Activated CD4-positive, CD25-positive, alpha-beta regulatory T cell treated with anti-CD3 and anti-CD28 coated beads, Interleukin-2, amount 50 U/mL, for 72 hours (primary cell): ENCODE measurements around the gene MGARP.
A peak's percentile ranks its signal among the peaks of the same experiment; 100 is the strongest.
"Not testable (repeated sequence)": the region's sequence is repeated elsewhere in the genome, so short reads cannot be mapped to it uniquely, and the experiment has no call there.

Experiments used
- DNase-seq: peaks from one replicate; pipeline ENCODE4 v3.0.0; 2021

MGARP gene

GRCh38 chr4:139279760-139280620 lies at the start of gene MGARP:
Gene MGARP (minus strand): TSS chr4:139280225. CDS start chr4:139280158, 67 bp downstream.
- no peak for DNase-seq

DNA sequence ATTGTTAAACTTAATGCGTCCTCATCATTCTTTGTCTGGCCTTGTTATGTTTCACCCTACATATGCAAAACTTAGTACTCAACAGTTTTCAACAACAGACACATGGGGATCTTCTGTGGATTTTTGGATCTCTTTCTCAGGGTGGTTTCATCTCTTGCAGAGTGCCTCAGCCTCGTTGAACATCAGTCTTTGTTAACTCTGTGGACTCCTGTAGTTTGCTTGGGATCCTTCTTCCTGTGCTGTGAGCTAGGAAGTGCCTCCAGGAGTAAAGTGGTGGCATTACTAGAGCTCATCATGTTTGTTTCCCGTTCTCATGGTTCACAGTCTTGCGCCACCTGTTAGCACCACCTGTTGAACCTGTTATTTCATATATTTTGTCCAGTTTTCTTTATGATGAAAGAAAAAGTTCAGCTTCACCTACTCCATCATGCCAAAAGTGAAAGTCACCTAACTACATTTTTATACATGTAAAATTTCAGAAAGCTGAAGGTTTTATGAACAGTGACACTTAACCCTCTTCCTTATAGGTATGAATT lies 49.7 kb upstream of the MGARP start:
- no peak for DNase-seq

GRCh38 chr4:139324620-139325019 lies 44.6 kb upstream of the MGARP start:
- DNase-seq: no peak

DNA sequence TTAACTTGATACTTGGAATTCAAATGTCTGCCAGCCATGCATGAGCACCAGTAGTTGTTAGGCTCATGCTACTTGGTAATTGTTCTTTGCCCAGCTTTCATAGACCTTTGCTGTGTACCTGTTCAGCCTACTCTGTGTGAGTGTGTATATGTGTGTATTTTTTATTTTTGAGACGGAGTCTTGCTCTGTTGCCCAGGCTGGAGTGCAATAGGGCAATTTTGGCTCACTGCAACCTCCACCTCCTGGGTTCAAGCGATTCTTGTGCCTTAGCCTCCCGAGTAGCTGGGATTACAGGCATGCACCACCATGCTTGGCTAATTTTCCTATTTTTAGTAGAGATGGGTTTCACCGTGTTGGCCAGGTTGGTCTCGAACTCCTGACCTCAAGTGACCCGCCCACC lies 42.5 kb upstream of the MGARP start:
- DNase-seq: not testable (repeated sequence)

DNA sequence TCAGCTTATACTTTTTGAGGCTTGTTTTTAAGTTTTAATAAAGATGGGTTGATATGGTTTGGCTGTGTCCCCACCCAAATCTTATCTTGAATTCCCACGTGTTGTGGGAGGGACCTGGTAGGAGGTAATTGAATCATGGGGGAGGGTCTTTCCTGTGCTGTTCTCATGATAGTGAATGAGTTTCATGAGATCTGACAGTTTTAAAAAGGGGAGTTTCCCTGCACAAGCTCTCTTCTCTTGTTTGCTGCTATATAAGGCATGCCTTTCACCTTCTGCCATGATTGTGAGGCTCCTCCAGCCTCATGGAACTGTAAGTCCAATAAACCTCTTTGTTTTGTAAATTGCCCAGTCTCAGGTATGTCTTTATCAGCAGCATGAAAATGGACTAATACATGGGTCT lies 42.0 kb upstream of the MGARP start:
- DNase-seq: not testable (repeated sequence)

- DNase-seq: no peak
Measured at GRCh38 chr4:139319571-139319970, 39.5 kb upstream of the MGARP start.

DNA sequence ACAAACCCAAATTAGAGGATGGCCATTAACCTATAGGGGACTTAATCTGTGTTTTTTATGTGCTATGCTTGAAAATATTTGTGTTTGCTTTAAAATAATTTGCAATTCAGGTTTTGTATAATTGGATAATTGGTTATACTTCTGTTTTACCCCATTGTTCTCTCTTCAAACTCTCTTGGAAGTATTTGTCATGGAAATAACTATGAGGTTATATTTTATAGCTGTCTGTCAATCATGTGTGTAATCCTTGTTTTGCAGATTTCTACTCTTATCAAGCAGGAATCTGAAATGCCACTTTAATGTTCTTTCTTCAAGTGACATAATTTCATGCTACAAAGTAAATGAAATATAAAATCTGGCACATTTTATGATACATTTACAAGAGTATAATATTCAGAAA lies 37.6 kb upstream of the MGARP start:
- DNase-seq: no peak

GRCh38 chr4:139316733-139317132 lies 36.7 kb upstream of the MGARP start:
- DNase-seq: no peak

DNA sequence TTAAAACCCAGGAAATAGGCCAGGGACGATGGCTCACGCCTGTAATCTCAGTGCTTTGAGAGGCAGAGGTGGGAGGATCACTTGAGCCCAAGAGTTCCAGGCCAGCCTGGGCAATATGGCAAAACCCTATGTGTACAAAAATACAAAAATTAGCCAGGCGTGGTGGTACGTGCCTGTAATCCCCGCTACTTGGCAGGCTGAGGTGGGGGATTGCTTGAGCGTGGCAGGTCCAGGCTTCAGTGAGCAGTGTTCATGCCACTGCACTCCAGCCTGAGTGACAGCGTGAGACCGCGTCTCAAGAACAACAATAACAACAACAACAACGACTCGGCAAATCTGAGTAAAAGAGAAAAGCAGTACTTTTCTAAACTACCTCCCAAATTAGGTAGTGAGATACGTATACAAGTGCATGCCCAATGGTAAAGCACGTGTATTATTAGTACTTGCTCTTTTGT lies 35.2 kb upstream of the MGARP start:
- no peak for DNase-seq

GRCh38 chr4:139314047-139314800 lies 34.2 kb upstream of the MGARP start:
- DNase-seq: no peak

GRCh38 chr4:139313414-139313813 lies 33.4 kb upstream of the MGARP start:
- DNase-seq: not testable (repeated sequence)

DNA sequence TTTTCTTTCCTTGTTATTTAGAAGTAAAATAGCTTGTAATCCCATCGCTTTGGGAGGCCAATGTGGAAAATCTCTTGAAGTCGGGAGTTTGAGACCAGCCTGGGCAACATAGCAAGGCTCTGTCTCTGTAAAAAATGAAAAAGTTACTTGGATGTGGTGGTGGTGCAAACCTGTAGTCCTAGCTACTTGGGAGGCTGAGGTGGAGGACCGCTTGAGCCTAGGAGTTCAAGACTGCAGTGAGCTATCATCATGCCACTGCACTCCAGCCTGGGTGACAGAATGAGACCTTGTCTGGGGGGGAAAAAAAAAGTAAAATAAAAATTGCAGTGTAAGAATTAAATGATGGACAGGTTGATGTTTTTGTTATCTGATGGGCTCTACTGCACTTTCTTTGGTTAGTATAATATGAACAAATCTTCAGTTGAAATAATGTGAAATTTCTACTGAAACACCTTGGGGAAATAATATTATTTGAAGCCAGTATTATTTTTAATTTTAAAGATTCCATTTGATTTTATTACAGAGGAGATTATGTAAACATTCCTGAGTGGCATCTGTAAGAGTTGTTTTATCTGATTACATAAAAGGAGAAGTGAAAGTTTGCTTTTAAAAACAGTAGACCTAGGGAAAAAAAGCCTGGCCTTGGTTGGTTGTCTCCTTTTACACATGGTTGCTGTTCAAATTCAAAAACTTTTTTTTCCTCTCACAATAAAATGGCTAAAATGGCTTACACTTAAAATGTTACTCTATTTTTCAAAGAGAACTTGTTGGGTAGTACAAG lies 32.7 kb upstream of the MGARP start:
- no peak for DNase-seq

GRCh38 chr4:139311909-139312308 lies 31.9 kb upstream of the MGARP start:
- DNase-seq: no peak

GRCh38 chr4:139304920-139305319 lies 24.9 kb upstream of the MGARP start:
- no peak for DNase-seq

- peak; percentile 66 for DNase-seq
Measured at GRCh38 chr4:139301821-139302611, 22.0 kb upstream of the MGARP start, which contains the start of gene NDUFC1. Gene NDUFC1 (minus strand): TSS chr4:139302477. CDS start chr4:139295798, 6,679 bp downstream.

GRCh38 chr4:139301113-139301820 lies 21.2 kb upstream of the MGARP start, which contains the start of gene NAA15:
Gene NAA15 (plus strand): TSS chr4:139301505. CDS start chr4:139301778, 273 bp downstream.
- peak; percentile 96 for DNase-seq

DNA sequence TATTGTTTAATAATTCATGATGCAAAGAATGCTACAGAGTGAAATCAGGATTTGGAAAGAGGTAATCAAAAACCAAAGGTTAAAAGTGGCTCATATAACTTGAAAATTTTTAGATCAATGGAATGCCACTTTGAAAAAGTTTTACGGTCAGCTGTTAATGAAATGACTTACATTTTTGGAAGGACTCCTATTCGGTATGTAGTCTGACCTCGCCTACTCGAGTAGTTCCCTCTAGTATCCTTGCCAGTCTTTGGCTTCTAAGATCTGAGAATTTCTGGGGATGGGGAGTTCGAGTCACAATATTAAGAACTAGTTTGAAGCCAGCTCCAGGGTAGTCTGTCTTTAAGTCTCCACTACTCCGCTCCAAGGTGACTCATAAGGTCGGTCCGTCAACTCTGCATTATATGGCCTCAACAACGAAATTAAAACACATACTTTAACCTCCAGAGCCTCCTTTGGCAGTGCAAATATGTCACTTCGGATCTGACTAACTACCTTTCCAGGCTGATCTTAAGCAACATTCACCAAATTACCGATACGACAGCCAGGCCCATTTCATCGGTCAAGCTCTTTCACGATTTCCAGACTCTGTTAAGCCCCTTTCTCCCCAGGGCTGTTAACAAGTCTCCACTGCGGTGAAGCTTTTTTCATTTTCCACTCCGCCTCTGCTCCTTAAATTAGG lies 20.5 kb upstream of the MGARP start:
- no peak for DNase-seq

DNA sequence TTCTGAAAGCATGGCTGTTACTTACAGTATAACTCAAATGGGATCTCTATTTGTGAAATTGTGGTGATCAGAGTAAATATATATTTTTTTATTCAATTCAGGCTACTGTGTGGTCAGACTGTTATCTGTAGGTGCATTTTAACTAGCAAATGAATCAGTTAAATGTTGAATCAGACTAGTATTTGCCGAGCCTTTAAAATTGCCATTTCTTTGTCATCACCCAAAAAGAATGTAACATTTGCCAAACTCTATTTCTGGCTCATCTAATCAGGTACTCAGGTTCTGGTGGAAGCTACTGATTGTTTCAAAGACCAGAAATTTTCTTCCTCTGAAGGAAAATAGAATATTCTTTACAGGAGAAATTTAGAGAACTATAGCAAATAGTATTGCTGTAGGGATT lies 19.5 kb upstream of the MGARP start:
- no peak for DNase-seq

DNA sequence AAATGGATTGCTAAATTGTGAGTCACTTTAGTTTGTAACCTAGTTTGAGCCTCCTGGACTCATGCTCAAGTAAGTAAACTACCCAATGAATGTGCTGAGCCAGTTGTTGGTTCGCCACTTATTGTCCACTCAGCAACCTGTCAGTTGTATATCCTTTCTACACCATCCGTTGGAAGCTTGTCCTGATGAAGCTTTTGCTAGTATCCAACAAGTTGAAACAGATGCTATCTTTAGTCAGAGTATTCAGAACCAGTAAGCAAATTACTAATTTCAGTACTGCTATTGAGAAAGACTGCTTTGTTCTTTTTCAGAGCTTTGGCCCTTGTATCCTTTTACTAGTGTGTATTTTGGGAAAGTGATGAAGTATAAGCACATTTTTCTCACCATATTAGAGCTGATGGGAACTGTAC lies 17.0 kb upstream of the MGARP start:
- DNase-seq: no peak

- DNase-seq: no peak
Measured at GRCh38 chr4:139295942-139296299, 15.9 kb upstream of the MGARP start.
